ENCODE results near the gene COL18A1. TPM values are rescaled to one million over a fixed set of nuclear protein-coding genes. Genes with fewer than 3 reads are reported as not detected.
A peak's percentile ranks its signal among the peaks of the same experiment; 100 is the strongest.

Gene COL18A1
- 40.3 and 60.3 TPM in 2 replicates for total RNA-seq

DNA sequence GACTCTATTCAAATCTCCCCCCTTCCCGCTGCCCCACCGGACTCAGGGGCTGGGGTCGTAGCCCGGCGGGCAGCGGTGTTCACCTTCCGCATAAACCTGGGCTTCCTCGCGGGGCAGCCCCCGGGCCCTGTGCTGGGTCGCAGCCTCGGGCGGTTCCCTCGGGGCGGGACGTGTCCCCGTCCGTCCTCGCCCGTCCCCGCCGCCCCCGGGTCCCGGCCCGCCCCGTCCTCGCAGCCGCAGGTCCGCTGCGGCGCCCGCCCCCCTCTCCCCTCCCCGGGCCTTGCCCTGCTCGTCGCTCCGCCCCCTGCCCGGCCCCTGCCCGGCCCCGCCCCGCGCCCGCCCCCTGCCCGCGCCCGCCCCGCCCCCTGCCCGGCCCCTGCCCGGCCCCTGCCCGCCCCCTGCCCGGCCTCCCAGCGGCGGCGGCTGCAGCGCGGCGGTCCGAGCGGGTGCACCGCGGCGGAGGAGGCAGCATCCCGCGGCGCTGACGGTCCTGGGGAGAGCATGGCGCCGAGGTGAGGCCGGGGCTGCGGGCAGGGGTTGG is at the start of gene COL18A1:
TSS of gene COL18A1 (plus strand) at position 436 of the 541 bp plus-strand sequence. CDS start at position 502, 66 bp downstream.

DNA sequence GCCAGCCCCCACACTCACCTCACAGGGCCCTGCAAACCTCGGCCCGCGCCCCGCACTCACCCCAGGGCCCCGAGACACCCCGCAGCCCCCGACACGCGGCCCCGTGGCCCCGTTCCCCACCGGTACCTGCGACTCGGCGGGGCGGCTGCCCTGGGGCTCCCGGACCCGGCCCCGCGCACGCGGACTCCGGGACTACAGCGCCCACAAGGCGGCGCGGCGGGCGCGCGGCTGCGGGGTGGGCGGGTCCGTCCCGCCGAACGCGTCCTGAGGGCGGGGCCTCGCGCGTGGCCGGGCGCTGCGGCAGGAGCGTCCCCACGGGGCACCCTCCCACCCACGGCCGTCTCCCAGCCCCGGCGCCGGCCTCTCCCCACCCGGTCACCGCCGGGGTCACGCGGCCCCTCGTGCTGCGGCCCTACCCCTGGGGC is 137.3 kb downstream of the COL18A1 start, which contains the start of gene SLC19A1:
TSS of gene SLC19A1 (minus strand) at position 199 of the 425 bp plus-strand sequence. CDS start 4,481 bp downstream, outside the sequence.

Small RNAs within 50 kb of the gene (small RNA-seq; reads per million reads assigned to genes)
- gene MIR6815 (0.30 reads per million, percentile 8 among the genes with 10 or more reads in this experiment), gene MTCO1P3 (not detected)

Other genes starting within 250 kb of the COL18A1 start
- 15.4 and 22.7 TPM in 2 replicates for gene POFUT2, start 117.3 kb upstream of the COL18A1 start, total RNA-seq
- 9.2 and 19.2 TPM in 2 replicates for gene SLC19A1, start 137.3 kb downstream of the COL18A1 start, total RNA-seq
- 15.1 and 42.6 TPM in 2 replicates for gene PCBP3, start 238.6 kb downstream of the COL18A1 start, total RNA-seq